Measurements from ENCODE around the gene PALB2.

The PALB2 gene

DNA sequence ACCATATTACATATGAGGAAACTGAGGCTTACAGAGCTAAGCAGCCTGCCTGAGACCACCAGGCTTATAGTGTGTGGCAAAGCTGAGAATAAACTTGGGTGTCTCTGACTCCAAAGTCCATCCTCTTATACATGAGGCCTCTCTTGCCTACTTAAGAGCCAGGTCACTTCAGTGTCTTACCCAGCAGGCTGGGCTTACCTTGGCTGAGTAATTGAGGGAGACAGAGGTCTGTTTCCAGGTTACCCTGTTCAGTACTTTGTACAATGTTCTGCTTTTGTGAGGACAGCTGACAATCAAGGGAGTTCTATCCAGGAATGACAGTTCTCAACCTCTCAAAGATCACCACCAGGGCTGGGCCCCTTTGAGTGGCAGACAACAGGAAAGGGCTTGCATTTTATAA, 59.3 kb downstream of the PALB2 start:
- DNase-seq (ENCODE audit: low spot score), result no peak

DNA sequence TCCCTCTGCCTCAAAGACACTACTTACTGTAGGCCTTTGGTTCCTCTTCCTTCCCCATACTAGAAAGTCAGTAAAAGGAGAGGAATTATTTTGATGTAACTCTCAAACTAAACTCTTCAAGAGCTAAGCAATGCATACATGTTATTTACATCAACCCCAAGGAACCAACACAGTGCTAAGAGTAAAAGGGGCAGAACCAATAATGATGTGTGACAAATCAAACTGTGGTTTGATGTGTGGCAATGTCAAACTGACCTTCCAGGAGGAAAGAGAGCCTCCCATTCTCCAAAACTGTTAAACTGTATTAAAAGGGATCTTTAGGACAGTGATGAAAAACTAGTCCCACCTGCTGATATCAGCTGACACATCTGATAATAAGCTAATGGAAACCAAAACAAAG, 60.7 kb downstream of the PALB2 start:
- no peak for DNase-seq (ENCODE audit: low spot score)

DNA sequence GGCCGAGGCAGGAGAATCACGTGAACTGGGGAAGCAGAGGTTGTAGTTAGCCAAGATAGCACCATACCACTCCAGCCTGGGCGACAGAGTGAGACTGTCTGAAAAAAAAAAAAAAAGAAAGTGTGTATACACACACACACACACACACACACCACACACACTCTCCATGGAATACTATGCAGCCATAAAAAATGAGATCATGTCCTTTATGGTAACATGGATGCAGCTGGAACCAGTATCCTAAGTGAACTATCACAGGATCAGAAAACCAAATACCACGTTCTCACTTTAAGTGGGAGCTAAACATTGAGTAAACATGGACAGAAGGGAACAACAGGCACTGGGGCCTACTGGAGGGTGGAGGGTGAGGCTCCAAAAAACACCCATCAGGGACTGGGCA, 61.7 kb downstream of the PALB2 start:
- DNase-seq (ENCODE audit: low spot score), result no peak

DNA sequence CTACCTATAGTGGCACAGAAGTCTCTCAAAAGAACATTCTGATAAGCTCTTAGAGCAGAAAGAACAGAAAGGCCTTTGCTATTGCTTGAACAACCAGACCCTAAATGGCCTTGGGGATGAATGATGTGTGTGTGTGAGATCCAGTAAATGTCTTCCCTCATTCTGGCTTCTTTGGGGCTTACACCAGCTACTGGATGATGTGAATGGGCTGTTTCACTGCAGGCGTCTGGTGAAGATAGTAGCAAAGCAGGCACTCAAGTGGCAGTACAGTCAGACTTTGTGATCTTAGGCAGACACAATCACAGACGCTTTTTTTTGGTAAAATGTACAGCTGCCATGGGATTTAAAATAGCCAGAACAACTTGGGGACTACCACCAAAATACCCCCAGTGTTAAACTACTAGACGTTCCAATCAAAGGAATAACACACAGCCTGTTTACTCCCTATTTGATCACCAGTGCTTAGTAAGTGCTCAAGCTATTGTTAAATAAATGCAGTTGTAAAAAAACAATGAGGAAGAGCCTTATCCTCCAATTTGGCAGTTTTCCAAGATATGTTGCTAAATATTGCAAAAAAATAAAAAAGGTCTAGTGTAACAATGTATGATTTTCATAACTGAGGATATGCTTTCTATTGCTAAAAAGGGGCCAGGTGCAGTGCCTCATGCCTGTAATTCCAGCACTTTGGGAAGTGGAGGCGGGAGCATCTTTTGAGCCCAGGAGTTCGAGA, 62.8 kb downstream of the PALB2 start:
- no peak for DNase-seq (ENCODE audit: low spot score)

DNA sequence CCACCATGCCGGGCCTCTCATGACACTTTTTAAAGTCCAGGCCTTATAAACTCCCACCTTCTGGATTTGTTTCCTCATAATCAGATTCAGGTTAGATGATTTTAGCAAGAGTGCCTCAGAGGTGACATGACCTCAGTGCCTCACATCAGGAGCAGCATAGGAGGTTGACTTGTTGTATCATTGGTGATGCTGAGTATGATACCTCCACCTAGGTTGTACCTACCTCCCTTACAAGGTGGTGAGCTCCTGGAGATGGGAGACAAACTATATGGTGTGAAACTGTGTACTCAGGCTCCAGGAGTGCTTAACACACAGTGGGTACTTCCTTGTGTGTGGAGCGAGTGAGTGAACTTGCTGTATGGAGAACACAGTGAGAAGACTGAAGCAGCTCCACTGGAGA, 63.6 kb downstream of the PALB2 start:
- DNase-seq (ENCODE audit: low spot score), result no peak

DNA sequence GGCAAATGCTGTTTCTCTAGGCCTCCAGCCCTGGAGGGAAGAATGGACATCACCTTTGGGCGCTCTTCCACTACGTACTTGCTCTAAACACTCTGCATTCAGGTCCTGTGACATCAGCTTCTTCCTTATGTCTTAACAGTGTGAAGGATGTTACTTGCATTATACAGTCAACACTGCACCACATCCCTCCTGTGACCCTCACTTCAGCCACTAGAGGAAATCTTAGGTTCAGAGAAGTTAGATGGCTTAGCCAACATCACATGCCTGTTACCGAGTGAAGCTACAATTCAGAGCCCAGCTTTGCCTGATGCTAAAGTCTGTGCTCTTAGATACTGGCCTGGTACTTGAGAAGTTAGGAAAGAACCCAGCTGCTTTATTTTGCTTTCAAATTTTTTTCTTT, 65.3 kb downstream of the PALB2 start:
- DNase-seq (ENCODE audit: low spot score), result no peak

DNA sequence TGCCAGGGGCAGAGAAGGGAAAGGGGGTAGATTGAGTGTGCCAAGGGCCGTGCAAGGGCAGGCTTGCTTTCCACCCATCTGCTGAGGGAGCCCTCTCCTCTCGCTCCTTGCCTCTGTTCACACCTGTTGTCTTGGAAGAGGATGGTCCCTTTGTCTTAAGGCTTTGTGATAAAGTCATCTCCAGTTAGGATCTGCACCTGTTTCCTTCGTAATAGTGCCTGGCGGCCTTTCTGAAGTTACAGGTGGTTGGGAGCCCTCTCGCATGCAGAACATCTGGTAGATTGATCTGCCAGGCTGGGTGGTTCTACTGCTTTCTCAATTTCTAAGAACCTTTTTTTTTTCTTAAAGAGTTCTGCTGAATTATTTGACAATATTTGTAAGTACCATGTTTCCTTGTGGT, 67.3 kb downstream of the PALB2 start:
- no peak for DNase-seq (ENCODE audit: low spot score)

DNA sequence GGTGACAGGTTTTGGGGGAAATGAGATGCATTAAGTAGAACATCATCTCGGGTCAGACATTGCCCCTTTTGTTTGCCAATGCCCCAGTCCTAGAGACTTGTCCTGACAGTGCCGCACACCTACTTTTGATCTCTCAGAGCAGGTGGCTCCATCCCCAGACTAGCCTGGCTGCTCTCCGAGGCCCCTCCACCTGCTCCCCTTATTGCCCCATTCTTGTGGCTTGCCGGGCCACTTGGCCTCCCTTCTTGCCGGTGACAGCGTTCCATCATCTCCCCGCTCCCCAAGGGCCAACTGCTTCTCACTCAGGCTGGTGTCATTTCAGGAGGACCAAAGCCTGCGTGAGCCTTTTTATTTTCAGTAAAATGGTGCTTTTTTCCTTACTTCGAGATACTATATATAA, 68.7 kb downstream of the PALB2 start:
- DNase-seq (ENCODE audit: low spot score), result no peak

DNA sequence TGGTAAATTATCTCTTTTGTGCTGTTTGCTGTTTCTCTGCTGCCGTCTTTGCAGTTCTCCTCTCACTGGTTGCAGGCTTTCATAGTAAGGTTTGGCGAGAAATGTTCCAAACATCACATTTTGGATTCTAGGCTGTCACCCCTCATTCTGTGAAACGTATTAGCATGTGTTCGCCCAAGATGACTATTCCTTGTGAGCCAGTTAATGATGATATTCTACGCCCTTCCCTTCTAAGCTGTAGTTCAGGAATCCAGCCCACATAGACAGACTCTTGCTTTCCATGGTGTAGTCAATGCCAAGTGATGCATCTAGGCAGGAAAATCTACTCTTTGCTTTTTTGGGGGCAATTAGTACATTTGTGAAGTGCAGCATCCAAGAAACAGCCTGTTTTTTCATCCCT, 69.2 kb downstream of the PALB2 start:
- no peak for DNase-seq (ENCODE audit: low spot score)

DNA sequence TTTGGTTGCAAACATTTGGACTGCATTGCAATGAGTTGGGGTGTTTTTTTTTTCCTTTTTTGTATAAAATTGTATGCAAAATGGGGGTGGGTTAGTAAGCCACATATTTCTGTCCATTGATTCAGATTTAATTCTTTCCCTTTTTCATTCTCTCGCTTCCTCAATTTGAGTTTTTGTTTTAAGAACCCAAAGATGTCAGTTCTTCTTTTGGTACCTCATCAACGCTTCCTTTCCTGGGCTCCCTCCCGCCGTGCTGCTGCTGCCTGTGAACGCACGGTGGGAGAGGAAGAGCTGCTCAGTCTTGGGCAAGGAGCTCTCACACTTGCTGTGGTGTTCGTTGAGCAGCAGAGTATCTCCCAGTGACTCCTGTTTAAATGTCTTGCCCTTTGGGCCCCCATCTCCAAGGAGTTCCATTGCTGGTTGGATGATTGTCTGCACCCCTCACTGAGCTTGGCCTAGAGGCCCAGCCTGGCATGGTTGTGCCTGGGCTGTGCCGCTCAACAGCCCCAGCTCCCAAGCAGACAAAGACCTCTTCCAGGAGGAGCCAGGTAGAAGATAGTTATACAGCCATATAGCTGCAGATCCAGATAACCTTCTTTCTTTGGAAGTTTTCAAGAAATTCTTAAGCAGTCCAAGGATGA, 70.0 kb downstream of the PALB2 start:
- no peak for DNase-seq (ENCODE audit: low spot score)

DNA sequence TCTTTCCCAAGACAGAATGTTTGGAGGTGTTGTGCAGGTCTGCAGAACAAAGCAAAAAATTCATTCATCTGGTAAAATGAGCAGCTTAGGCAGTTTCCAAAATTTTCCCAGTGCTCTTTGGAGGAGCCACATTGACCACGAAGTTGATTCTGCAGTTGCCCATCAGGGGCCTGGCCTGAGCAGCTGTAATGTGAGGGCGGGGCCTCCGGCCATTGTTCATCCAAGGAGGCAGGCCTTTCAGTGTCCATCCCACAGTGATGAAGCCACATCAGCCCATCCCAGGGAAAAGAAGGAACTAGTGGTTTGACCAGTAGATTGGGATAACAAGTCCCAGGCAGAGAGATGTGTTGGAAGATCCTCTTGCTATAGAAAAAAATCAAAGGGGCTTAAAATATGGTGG, 73.5 kb downstream of the PALB2 start:
- DNase-seq (ENCODE audit: low spot score), result no peak

DNA sequence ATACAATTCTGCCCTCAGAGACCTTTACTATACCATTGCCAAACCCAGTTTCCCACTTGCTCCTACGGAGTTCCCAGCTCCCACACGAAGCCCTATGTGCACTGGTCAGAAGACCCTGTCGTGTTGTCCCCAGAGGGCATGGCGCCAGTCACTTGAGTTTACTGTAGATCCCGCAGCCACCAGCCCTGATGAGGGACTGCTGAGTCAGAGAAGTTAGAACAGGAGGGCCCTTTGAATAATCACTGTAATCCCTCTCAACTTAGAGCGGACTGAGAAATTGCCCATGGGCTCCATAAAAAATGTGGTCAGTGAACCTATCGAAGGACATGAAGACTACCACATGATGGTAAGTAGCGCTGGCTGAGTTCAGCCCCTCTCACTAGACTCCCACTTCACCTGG, 74.4 kb downstream of the PALB2 start:
- no peak for DNase-seq (ENCODE audit: low spot score)

DNA sequence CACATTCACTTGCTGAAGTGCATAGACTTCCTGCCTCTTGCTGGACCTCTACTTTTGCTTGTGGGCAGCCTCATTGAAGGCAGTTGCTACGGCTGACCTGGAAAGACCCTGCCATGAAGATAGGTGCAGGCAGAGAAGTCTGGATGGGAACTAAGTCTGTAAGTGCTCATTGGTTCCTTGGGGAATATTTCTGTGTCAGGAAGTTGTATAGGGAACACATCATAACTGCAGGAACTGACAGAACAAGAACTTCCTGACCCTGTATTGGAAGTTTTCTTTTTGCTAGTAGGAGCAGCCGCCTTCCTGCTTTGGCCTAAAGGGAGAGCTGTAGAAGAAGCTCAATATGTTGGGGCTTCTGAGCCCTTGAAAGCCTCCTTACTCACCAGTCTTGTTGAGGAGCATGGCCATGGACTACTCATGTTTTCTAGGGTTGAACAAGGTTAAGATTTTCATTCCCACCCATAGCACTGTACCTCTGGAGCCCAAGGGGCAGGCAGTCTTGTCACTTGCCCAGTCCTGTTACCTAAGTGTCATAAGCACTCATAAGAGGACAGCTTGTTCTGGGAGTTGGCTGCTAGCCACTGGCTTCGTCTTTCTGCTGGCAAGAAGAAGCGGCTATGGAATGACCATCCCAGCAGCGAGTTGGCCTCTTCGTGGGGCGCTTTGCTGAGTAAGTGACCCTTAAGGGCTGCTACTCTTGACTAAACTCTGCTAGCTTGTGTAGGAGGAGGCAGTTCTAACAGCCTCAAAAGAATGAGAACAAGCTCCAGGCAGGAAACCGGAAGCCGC, 76.3 kb downstream of the PALB2 start:
- no peak for DNase-seq (ENCODE audit: low spot score)

DNA sequence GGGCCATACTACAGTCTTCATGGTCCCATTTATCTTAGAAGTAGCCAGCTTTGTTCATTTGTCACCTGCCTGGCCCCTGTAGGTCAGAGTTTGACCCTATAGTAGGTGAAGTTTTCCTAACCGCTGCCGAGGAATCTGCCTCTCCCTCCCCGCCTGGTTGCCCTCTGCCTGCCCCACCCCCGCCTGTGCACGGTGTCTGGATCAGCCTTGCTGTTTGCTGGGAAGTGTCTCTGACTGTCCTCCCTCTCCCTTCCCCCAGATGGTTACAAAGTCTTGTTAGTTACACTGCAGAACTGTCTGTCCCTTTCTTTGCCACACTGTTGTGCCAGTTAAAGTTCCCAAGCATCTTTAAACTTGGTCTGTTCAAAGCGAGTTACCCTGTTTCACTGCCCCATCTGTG, 77.9 kb downstream of the PALB2 start:
- no peak for DNase-seq (ENCODE audit: low spot score)

DNA sequence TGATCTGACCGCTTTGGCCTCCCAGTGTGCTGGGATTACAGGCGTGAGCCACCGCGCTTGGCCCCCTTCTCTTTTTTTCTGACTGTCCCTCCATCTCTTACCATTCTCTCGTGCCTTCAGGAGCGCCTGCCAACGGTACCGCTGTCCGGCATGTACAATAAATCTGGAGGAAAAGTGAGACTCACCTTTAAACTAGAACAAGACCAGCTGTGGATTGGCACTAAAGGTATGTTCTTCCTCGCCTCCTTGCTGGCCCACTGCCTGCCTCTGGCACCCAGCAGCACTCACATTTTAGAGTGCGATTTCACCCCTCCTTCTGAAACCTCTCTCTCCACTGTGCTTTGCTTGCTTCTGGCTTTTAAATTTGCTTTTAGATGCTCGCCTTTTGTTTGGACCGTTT, 78.6 kb downstream of the PALB2 start:
- no peak for DNase-seq (ENCODE audit: low spot score)

DNA sequence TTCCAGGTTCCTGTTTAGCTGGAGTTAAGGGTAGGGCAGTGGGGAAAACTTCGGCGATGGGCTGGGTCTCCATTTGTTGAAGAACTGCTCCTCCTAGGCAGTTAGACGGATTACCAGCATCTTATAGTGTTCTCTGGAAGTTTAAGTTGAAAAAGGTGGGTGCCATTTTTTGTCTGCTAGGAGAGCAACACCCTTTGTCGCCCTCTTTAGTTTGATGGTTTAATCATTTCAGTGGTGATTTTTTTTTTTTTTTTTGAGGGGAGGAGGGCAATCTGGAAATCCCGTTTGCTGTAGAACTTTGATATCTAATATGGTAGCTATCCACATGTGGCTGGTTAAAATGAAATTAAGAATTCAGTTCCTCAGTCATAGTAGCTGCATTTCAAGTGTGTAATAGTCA, 79.5 kb downstream of the PALB2 start:
- no peak for DNase-seq (ENCODE audit: low spot score)

DNA sequence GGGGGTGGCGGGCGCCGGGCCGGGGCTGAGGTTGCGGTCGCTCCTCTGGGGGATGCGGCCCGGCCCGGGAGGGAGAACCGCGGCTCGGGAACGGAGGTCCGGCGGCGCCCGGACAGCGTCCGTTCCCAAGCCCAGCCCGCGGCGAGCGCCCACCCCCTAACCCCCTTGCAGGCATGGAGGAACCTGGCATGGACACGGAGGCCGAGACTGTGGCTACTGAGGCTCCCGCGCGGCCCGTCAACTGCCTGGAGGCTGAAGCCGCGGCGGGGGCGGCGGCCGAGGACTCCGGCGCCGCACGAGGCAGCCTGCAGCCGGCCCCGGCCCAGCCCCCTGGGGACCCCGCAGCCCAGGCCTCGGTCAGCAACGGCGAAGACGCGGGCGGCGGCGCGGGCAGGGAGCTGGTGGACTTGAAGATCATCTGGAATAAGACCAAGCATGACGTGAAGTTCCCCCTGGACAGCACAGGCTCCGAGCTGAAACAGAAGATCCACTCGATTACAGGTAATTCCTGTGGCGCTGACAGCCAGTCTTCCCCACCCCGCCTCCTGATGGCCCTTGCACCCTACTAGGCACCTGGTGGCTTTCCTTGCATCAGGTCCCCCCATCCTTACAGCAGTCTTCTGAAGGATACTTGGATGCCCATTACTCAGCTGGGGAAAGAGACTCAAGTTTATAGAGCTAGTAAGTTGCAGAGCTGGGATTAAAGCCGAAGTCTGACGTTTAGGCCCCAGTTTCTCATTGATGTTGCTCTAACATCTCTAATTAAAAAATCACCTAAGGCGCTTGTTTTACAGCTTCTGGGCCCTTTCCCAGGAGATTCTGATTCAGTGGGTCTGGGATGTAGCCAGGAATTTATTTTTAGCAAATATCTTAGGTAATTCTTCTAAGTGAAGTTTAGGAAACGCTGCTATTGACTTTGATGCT, 83.1 kb downstream of the PALB2 start:
- peak; percentile 5 for DNase-seq (ENCODE audit: low spot score)

DNA sequence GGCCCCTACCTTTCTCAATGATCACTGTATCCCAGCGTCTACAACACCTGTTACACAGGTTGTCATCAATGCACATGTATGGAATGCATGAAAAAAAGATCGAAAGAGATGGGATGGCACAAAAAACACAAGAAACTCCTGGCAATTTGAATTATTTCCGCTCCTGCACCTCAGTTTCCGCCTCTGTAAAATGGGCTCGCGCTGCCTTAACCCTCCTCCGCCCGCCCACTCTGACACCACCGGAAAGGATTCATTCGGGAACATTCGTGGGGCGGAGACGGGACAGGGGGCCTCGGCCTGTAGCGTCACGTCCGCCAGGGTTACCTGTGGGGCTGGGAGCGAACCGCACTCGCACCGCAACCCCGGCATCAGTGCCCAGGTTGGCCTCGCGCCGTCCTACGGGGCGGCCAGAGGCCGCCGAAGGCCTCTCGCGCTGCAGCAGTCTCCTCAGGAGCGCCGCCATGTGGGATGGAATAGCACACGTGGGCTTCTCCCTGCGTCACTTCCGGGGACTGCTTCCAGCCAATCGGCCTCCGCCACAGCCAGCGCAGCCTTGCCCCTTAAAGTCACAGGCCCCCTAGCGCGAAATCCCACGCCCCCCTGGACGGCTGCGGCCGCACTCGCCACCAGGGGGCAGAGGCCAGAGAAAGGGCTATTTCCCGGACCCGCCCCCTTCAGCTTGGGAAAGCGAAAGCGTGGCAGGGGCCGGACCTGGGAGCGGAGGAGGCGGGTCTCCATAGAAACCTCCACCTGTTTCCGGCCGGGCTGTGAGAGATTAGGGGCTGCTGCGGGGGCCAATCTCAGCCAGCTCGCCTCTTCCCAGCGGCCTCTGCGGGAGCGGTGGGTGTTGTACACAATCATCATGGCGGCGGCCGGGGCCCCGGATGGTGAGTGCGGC, 84.0 kb downstream of the PALB2 start, which contains the start of the genes EARS2 and UBFD1:
Gene EARS2, minus strand, starts transcription at position 470 of the 898 bp plus-strand sequence. Its CDS starts 7 bp downstream, at position 463.
Gene UBFD1, plus strand, starts transcription at position 847 of the 898 bp plus-strand sequence. Its CDS starts 16 bp downstream, at position 863.
- peak; percentile 97 for DNase-seq (ENCODE audit: low spot score)

DNA sequence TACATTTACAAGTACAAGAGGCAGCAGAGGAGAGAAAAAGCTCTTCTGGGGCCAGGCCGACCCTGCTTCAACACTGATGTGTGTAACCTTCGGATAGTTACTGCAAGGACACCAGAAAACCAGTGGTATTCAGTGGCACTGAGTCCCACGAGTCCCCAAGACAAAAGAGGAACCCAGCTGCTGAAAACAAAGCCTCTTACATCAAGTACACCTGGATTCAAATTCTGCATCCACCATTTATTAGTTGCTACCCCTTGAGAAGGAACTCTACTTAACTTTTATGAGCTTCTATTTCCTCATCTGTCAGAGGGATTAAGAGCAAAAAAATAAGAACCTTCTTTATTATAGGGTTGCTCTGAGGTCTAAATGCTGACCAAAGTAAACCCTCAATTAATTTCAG, 86.6 kb downstream of the PALB2 start:
- DNase-seq (ENCODE audit: low spot score), result no peak
